Pancreas (tissue), 10 donors: ENCODE results near the gene IQCM. TPM values are rescaled to one million over a fixed set of nuclear protein-coding genes. Genes with fewer than 3 reads are reported as not detected.

Experiments used
- ATAC-seq, 4 donors: fragments of 200-7000 bp; cut with Tn5 transposase; one replicate each; pipeline versions ENCODE4 v1.8.0 to v1.9.1; 2020; ENCODE audit warnings: mild to moderate bottlenecking in 4 of 4, moderate library complexity in 4 of 4
- DNase-seq, 6 donors: peaks; one replicate each; pipeline ENCODE4 v3.0.0-alpha.2; 2020
- FAIRE-seq: peaks from 2 replicates; lab custom pipeline; 2012; peaks lifted over from hg19 to GRCh38; lab: Jason Lieb, UNC
- H3K27ac ChIP-seq, 4 donors: fragments of 200-600 bp; sonication (generic); 1 replicate in 3 of 4; 2 replicates in 1 of 4; pipeline versions ENCODE4 v1.5.0 to v1.8.0; 2020
- H3K27me3 ChIP-seq, 4 donors: fragments of 200-600 bp; one replicate each; pipeline ENCODE4 v1.8.0; 2021
- H3K36me3 ChIP-seq, 3 donors: fragments of 200-600 bp; sonication (generic) in 1 of 3; one replicate each; pipeline versions ENCODE4 v1.5.0 to v1.8.0; 2020 to 2021
- H3K4me1 ChIP-seq, 3 donors: fragments of 200-600 bp; one replicate each; pipeline ENCODE4 v1.8.0; 2021
- H3K4me3 ChIP-seq, 4 donors: fragments of 200-600 bp; sonication (generic) in 2 of 4; one replicate each; pipeline versions ENCODE4 v1.5.0 to v1.8.0; 2020 to 2021
- H3K9me3 ChIP-seq, 4 donors: fragments of 200-600 bp; one replicate each; pipeline ENCODE4 v1.8.0; 2021
- WGBS, 2 donors: extraction: QIAGEN DNeasy Blood & Tissue Kit; methylation state at CpG; one replicate each; pipeline ENCODE4 v1.1.7; 2013; 5-methylcytosine and 5-hydroxymethylcytosine counted together
- intact Hi-C, 3 donors: fragments of 100-400 bp; cut with DNase I; formaldehyde crosslinking; loops; one replicate each; pipeline versions ENCODE4 v1.11.1 to v1.14.2; 2022
- polyA plus RNA-seq, 2 donors: library from polyadenylated mRNA; stranded (reverse); fragments of 200-250 nt; gene quantifications; one replicate each; pipeline ENCODE4 v1.2.3, GENCODE V29; 2013
- total RNA-seq, 6 donors: library from RNA; stranded (reverse); fragmentation: NEBNext Ultra II Directional in 4 of 6; extraction: Animal tissue kit (Norgen Biotek cat#: 25700) in 4 of 6; gene quantifications; one replicate each; pipeline versions ENCODE4 v1.2.1 to v1.2.4, GENCODE V29; 2021 to 2023
- TF ChIP-seq, protein P1 (sequence below), 4 donors: fragments of 200-600 bp; sonication (generic) in 3 of 4; IDR thresholded peaks; one replicate each; pipeline versions ENCODE4 v1.5.0 to v1.8.0; 2021; ENCODE audit warnings: antibody characterized with exemption in 4 of 4
- donor health status: healthy with polysubstance abuse.
- donor health status: DM: no; HTN: no; CAD: no; lungs with moderate emphysema.
- donor health status: DM: no; HTN: no; CAD: no.
- donor health status: control.
- donor health status: control.
- donor health status: Bipolar disorder and iron deficiency.
- donor health status: DM: yes; HTN: yes; CAD: no.
- donor health status: DM: no; HTN: no; CAD: no.
- donor health status: DM: no; HTN: no; CAD: no.
- donor health status: DM: yes; HTN: yes; CAD: no.

The IQCM gene
- total and polyA plus RNA-seq, 8 donors: not detected

DNA sequence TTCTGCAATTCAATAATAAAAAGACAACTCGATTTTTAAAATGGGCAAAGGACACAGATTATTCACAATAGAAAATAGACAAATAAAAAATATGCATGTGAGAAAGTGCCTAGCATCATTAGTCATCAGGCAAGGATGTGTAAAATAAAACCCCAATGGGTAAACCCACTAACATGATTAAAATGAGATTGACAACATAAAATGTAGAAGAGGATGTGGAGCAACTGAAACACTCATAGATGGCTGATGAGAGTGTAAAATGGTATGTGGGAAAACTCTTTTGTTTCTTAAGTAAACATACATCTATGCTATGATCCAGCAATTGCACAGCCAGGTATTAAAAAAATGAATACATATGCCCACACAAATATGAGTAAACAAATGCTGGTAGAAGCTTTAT, 177.6 kb downstream of the IQCM start:
- Histone ChIP-seq H3K9me3 (no peaks in the 10 kb centered on the region), H3K4me3 (no peak overlapping the region), H3K27me3 (no peaks in the 10 kb centered on the region), H3K27ac (no peak overlapping the region), H3K4me1 (no peaks in the 10 kb centered on the region), H3K36me3 (no peaks in the 10 kb centered on the region)
- no peak for ATAC-seq
- no peak for DNase-seq
- FAIRE-seq: no peak
- intact Hi-C loops: no loop called here
- TF ChIP-seq, protein P1, sequence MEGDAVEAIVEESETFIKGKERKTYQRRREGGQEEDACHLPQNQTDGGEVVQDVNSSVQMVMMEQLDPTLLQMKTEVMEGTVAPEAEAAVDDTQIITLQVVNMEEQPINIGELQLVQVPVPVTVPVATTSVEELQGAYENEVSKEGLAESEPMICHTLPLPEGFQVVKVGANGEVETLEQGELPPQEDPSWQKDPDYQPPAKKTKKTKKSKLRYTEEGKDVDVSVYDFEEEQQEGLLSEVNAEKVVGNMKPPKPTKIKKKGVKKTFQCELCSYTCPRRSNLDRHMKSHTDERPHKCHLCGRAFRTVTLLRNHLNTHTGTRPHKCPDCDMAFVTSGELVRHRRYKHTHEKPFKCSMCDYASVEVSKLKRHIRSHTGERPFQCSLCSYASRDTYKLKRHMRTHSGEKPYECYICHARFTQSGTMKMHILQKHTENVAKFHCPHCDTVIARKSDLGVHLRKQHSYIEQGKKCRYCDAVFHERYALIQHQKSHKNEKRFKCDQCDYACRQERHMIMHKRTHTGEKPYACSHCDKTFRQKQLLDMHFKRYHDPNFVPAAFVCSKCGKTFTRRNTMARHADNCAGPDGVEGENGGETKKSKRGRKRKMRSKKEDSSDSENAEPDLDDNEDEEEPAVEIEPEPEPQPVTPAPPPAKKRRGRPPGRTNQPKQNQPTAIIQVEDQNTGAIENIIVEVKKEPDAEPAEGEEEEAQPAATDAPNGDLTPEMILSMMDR (IDR thresholded peaks at IDR 0.05): no peak
- 40 to 45% methylated on average over 1 of the region's 1 CpG for WGBS, 2 donors

DNA sequence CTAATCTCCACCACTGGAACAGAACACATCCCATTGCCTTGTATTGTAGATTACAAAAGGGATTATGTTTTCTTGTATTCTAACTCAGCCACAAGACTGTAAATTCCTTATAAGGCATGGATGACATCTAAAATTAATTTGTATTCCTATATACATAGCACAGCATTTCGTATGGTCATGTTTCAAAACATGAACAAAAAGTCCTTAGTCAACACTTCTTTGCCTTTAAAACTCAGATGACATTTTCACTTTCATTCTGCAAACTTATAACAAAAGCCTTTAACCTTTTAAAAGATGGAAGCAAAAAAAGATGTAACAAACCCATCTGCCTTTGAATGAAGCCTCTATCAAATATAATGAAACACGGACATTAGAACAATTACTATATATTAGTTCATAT, 181.3 kb downstream of the IQCM start:
- DNase-seq: no peak
- no peak overlapping the region for H3K4me3 ChIP-seq
- no peaks in the 10 kb centered on the region for H3K9me3 ChIP-seq
- no peak overlapping the region for H3K27ac ChIP-seq
- WGBS, 2 donors: 65 to 72% methylated on average over 2 of the region's 2 CpGs
- H3K36me3 ChIP-seq: no peaks in the 10 kb centered on the region
- no peaks in the 10 kb centered on the region for H3K27me3 ChIP-seq
- ATAC-seq: no peak
- FAIRE-seq: no peak
- no peaks in the 10 kb centered on the region for H3K4me1 ChIP-seq
- TF ChIP-seq, protein P1 (IDR thresholded peaks at IDR 0.05): no peak
- intact Hi-C loops: no loop called here

DNA sequence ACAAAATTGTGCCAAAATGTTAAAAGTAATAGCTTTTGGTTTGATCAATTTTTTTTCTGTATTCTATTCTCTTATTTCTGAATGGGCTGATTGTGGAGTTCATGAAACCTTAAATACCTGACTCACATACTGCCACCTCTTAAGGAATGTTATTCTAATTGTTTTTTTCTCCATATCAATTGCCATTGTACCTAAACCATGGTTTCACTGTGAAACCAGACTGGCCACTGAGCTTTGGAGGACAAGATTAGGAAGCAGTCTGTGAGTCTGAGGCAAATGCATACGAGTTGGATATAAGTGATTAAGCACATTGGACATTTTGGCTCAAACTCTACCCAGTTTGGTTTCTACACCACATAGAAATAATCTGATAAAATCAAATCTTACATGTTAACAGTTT, 184.0 kb downstream of the IQCM start:
- Histone ChIP-seq H3K9me3 (no peaks in the 10 kb centered on the region), H3K27me3 (no peaks in the 10 kb centered on the region), H3K4me1 (peaks cover 0 to 5% (median 0%) of the 10 kb centered on the region in 3 donors), H3K27ac (no peak overlapping the region), H3K36me3 (no peaks in the 10 kb centered on the region), H3K4me3 (no peak overlapping the region)
- TF ChIP-seq, protein P1 (IDR thresholded peaks at IDR 0.05): no peak
- intact Hi-C loops: no loop called here
- ATAC-seq (no peak), FAIRE-seq (no peak), DNase-seq (no peak)
- 49 to 74% methylated on average over 1 of the region's 1 CpG for WGBS, 2 donors

DNA sequence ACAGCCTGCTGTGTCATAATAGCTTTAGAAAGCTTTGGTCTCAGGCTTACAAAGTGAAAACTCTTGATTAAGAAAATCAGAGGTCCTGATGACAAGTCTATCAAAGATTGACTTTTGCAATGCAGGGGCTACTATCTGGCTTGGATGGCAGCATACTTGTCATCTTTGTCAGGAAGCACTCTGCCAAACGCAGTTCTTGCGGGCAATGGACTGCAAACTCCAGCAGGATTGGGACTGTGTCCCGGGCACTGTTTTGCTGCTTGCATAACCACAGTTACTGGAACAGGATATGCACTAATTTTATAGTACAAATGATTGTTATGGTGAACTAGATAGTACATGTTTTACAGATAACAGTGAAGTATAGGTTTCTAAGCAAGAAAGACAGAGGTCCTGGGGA, 185.6 kb downstream of the IQCM start:
- Histone ChIP-seq H3K27ac (no peak overlapping the region), H3K4me1 (peaks cover 0 to 5% (median 0%) of the 10 kb centered on the region in 3 donors), H3K9me3 (no peaks in the 10 kb centered on the region), H3K4me3 (no peak overlapping the region), H3K27me3 (no peaks in the 10 kb centered on the region), H3K36me3 (no peaks in the 10 kb centered on the region)
- peak in 1 of 4 donors; percentile 25 for ATAC-seq
- intact Hi-C loops: no loop called here
- TF ChIP-seq, protein P1 (IDR thresholded peaks at IDR 0.05): no peak
- no peak for FAIRE-seq
- WGBS, 2 donors: 81% methylated on average over 3 of the region's 3 CpGs
- no peak for DNase-seq

DNA sequence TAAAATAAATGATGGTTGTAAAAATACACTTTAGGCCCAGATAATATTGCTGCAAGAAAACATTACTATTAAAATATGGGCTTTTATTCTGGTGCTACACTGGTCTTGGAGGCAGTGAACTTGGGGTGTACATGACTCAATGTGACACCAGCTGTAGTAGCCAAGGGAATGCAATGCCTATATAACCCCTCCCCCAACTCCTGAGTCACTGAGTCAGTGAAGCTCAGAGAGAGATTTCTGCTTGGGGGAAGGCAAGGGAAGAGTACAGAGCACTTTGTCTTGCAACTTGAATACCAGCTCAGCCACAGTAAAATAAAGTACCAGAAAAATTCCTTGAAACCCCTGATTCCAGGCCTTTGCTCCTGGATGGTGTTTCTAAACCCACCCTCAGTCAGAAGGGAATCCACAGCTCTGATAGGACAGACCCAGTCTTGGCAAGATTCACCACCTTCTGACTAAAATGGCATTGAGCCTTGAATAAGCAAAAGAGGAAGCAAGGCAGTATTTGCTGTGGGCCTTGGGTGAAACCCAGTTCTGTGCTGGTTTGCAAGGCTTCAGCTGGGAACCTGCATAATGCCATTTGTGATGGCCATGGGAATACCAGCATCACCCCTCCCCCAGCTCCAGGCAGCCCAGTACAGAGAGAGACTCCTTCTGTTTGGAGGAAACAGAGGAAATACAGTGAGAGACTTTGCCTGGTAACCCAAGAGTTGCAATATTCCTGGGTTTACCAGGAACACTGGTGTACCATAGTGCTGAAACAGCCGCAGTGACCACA, 209.9 kb downstream of the IQCM start:
- H3K4me3 ChIP-seq: no peak overlapping the region
- H3K4me1 ChIP-seq: no peaks in the 10 kb centered on the region
- TF ChIP-seq, protein P1 (IDR thresholded peaks at IDR 0.05): no peak
- H3K9me3 ChIP-seq: no peaks in the 10 kb centered on the region
- intact Hi-C loops: no loop called here
- H3K27ac ChIP-seq: no peak overlapping the region
- ATAC-seq (no peak), FAIRE-seq (no peak), DNase-seq (no peak)
- WGBS, 2 donors: 98 to 100% methylated on average over 1 of the region's 1 CpG
- no peaks in the 10 kb centered on the region for H3K27me3 ChIP-seq
- H3K36me3 ChIP-seq: no peaks in the 10 kb centered on the region
